HG02623 (cell line): ENCODE results near the gene ZNF75A.

Source experiments
- ATAC-seq: cut with Tn5 transposase; IDR thresholded peaks from one replicate; pipeline ENCODE4 v1.9.1; 2021; ENCODE audit warnings: moderate library complexity; ENCODE audit not compliant: unreplicated experiment

Gene ZNF75A

GRCh38 chr16:3364774-3365427, 59.6 kb downstream of the ZNF75A start:
- no peak for ATAC-seq
